H1 (cell line): ENCODE measurements around the gene ICE1.

ENCODE experiments used
- CHD2 ChIP-seq: IDR thresholded peaks from 2 replicates; pipeline ENCODE4 v1.6.1; 2012; ENCODE audit warnings: low read length, improper control_type of control experiment
- EP300 ChIP-seq, 2 experiments: IDR thresholded peaks; 1 replicate in 1 of 2; 2 replicates in 1 of 2; pipeline ENCODE4 v1.6.1; 2011 to 2012; ENCODE audit warnings: low read depth in 2 of 2, low read length in 2 of 2, mild to moderate bottlenecking in 2 of 2, borderline replicate concordance in 1 of 2, inconsistent platforms in 1 of 2, moderate library complexity in 1 of 2
- EZH2 ChIP-seq: fragments of 200-600 bp; sonication (generic); IDR thresholded peaks from 2 replicates; pipeline ENCODE4 v1.7.1; 2012; ENCODE audit warnings: low read depth, mild to moderate bottlenecking, moderate library complexity, low read length, inconsistent platforms; ENCODE audit not compliant: severe bottlenecking
- HDAC2 ChIP-seq, 2 experiments: fragments of 300-600 bp in 1 of 2; sonication (generic) in 1 of 2; IDR thresholded peaks; 2 replicates each; pipeline ENCODE4 v1.6.1; 2011 to 2012; ENCODE audit warnings: low read depth in 2 of 2, low read length in 2 of 2, mild to moderate bottlenecking in 2 of 2, moderate library complexity in 2 of 2, borderline replicate concordance in 1 of 2, inconsistent platforms in 1 of 2
- JUND ChIP-seq: IDR thresholded peaks from 2 replicates; pipeline ENCODE4 v1.6.1; 2011; ENCODE audit warnings: mild to moderate bottlenecking, improper control_type of control experiment, low read length
- PHF8 ChIP-seq: fragments of 200-600 bp; sonication (generic); conservative IDR thresholded peaks from 2 replicates; pipeline ENCODE4 v1.7.1; 2012; ENCODE audit warnings: low read depth, mild to moderate bottlenecking, inconsistent platforms, low read length, moderate library complexity
- POLR2AphosphoS5 ChIP-seq: IDR thresholded peaks from 2 replicates; pipeline ENCODE4 v1.6.1; 2011; ENCODE audit warnings: low read depth, low read length
- RAD21 ChIP-seq, 2 experiments: IDR thresholded peaks in 1 of 2; conservative IDR thresholded peaks in 1 of 2; 2 replicates each; pipeline ENCODE4 v1.6.1; 2011; ENCODE audit warnings: low read depth in 2 of 2, low read length in 2 of 2, improper control_type of control experiment in 1 of 2, inconsistent platforms in 1 of 2, mild to moderate bottlenecking in 1 of 2, moderate library complexity in 1 of 2
- SIN3A ChIP-seq, 2 experiments: IDR thresholded peaks in 1 of 2; conservative IDR thresholded peaks in 1 of 2; 2 replicates each; pipeline ENCODE4 v1.6.1; 2011 to 2012; ENCODE audit warnings: low read length in 2 of 2, improper control_type of control experiment in 1 of 2, low read depth in 1 of 2, mild to moderate bottlenecking in 1 of 2
- SP2 ChIP-seq: IDR thresholded peaks from 2 replicates; pipeline ENCODE4 v1.6.1; 2012; ENCODE audit warnings: mild to moderate bottlenecking, low read length, inconsistent platforms
- SRF ChIP-seq: IDR thresholded peaks from 2 replicates; pipeline ENCODE4 v1.6.1; 2011; ENCODE audit warnings: mild to moderate bottlenecking, low read depth, low read length, moderate library complexity
- TAF7 ChIP-seq: optimal IDR thresholded peaks from 2 replicates; pipeline ENCODE3; 2011; ENCODE audit warnings: low read depth, mild to moderate bottlenecking, inconsistent platforms, low read length, moderate library complexity, borderline replicate concordance
- TF ChIP-seq, protein P1 (sequence below), 3 experiments: IDR thresholded peaks; 1 replicate in 2 of 3; 2 replicates in 1 of 3; pipeline versions ENCODE4 v1.5.1 to v1.6.1; 2011; ENCODE audit warnings: low read length in 3 of 3, mild to moderate bottlenecking in 3 of 3, inconsistent platforms in 2 of 3, low read depth in 1 of 3, moderate library complexity in 1 of 3; ENCODE audit not compliant: insufficient read depth in 1 of 3; ENCODE audit errors: control extremely low read depth in 1 of 3

- TF ChIP-seq, protein P1, sequence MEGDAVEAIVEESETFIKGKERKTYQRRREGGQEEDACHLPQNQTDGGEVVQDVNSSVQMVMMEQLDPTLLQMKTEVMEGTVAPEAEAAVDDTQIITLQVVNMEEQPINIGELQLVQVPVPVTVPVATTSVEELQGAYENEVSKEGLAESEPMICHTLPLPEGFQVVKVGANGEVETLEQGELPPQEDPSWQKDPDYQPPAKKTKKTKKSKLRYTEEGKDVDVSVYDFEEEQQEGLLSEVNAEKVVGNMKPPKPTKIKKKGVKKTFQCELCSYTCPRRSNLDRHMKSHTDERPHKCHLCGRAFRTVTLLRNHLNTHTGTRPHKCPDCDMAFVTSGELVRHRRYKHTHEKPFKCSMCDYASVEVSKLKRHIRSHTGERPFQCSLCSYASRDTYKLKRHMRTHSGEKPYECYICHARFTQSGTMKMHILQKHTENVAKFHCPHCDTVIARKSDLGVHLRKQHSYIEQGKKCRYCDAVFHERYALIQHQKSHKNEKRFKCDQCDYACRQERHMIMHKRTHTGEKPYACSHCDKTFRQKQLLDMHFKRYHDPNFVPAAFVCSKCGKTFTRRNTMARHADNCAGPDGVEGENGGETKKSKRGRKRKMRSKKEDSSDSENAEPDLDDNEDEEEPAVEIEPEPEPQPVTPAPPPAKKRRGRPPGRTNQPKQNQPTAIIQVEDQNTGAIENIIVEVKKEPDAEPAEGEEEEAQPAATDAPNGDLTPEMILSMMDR (IDR thresholded peaks at IDR 0.05; ENCODE audit: control extremely low read depth in 1 of 3, insufficient read depth in 1 of 3, low read depth in 1 of 3, low read length in 3 of 3), result no peak
- TF ChIP-seq EP300 (IDR thresholded peaks at IDR 0.05; ENCODE audit: borderline replicate concordance in 1 of 2, low read depth in 2 of 2, low read length in 2 of 2) (no peak), SP2 (no peak), PHF8 (no peak), POLR2AphosphoS5 (no peak), RAD21 (IDR thresholded peaks at IDR 0.05 in 1 of 2, conservative IDR thresholded peaks at IDR 0.05 in 1 of 2; ENCODE audit: low read depth in 2 of 2, low read length in 2 of 2) (no peak), JUND (no peak), CHD2 (no peak), HDAC2 (IDR thresholded peaks at IDR 0.05; ENCODE audit: borderline replicate concordance in 1 of 2, low read depth in 2 of 2, low read length in 2 of 2) (no peak), SIN3A (conservative IDR thresholded peaks at IDR 0.05 in 1 of 2, IDR thresholded peaks at IDR 0.05 in 1 of 2; ENCODE audit: low read depth in 1 of 2, low read length in 2 of 2) (no peak), EZH2 (no peak), SRF (no peak), TAF7 (no peak)
Measured at GRCh38 chr5:5481633-5482032, 59.2 kb downstream of the ICE1 start.
